Measurements from ENCODE around the gene BLACAT1.

DNA sequence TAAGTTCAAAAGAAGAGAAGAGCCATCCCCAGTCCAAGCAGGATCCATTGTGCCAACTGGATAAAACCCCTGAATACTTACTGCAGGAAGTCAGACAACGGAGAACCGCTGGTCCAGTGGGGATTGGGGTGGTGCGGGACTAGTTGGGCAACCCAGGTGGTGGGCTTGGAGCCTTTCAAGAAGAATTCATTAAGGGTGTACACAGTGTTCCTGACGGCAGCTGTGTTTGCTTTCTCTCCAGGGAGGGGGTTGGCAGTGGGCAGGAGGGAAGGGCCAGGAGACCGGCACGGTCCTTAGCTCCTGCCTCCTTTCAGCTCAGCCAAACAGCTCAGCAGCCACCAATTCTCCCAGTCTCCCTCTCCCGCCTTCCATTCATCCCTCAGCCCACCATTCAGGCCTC, 41.5 kb upstream of the BLACAT1 start:
- no peak for TF ChIP-seq MXI1 (conservative IDR thresholded peaks at IDR 0.05; ENCODE audit: poor library complexity, severe bottlenecking)
- no peak for TF ChIP-seq POLR2AphosphoS5 (IDR thresholded peaks at IDR 0.05)
- TF ChIP-seq, protein P1, sequence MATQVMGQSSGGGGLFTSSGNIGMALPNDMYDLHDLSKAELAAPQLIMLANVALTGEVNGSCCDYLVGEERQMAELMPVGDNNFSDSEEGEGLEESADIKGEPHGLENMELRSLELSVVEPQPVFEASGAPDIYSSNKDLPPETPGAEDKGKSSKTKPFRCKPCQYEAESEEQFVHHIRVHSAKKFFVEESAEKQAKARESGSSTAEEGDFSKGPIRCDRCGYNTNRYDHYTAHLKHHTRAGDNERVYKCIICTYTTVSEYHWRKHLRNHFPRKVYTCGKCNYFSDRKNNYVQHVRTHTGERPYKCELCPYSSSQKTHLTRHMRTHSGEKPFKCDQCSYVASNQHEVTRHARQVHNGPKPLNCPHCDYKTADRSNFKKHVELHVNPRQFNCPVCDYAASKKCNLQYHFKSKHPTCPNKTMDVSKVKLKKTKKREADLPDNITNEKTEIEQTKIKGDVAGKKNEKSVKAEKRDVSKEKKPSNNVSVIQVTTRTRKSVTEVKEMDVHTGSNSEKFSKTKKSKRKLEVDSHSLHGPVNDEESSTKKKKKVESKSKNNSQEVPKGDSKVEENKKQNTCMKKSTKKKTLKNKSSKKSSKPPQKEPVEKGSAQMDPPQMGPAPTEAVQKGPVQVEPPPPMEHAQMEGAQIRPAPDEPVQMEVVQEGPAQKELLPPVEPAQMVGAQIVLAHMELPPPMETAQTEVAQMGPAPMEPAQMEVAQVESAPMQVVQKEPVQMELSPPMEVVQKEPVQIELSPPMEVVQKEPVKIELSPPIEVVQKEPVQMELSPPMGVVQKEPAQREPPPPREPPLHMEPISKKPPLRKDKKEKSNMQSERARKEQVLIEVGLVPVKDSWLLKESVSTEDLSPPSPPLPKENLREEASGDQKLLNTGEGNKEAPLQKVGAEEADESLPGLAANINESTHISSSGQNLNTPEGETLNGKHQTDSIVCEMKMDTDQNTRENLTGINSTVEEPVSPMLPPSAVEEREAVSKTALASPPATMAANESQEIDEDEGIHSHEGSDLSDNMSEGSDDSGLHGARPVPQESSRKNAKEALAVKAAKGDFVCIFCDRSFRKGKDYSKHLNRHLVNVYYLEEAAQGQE (IDR thresholded peaks at IDR 0.05; ENCODE audit: borderline replicate concordance), result no peak
- TF ChIP-seq, protein P2, sequence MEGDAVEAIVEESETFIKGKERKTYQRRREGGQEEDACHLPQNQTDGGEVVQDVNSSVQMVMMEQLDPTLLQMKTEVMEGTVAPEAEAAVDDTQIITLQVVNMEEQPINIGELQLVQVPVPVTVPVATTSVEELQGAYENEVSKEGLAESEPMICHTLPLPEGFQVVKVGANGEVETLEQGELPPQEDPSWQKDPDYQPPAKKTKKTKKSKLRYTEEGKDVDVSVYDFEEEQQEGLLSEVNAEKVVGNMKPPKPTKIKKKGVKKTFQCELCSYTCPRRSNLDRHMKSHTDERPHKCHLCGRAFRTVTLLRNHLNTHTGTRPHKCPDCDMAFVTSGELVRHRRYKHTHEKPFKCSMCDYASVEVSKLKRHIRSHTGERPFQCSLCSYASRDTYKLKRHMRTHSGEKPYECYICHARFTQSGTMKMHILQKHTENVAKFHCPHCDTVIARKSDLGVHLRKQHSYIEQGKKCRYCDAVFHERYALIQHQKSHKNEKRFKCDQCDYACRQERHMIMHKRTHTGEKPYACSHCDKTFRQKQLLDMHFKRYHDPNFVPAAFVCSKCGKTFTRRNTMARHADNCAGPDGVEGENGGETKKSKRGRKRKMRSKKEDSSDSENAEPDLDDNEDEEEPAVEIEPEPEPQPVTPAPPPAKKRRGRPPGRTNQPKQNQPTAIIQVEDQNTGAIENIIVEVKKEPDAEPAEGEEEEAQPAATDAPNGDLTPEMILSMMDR (IDR thresholded peaks at IDR 0.05; ENCODE audit: poor library complexity, severe bottlenecking), result no peak
- TF ChIP-seq RAD21 (conservative IDR thresholded peaks at IDR 0.05), result no peak
- no peak for TF ChIP-seq TAF1 (IDR thresholded peaks at IDR 0.05; ENCODE audit: low read depth)
- TF ChIP-seq EZH2 (IDR thresholded peaks at IDR 0.05; ENCODE audit: borderline replicate concordance, insufficient read depth, low read length, poor library complexity, severe bottlenecking), result no peak
- TF ChIP-seq EP300 (conservative IDR thresholded peaks at IDR 0.05; ENCODE audit: poor library complexity, severe bottlenecking), result no peak
- no peak for TF ChIP-seq SMC3 (conservative IDR thresholded peaks at IDR 0.05; ENCODE audit: poor library complexity)
